Measurements from ENCODE around the gene IQCF6.

DNA sequence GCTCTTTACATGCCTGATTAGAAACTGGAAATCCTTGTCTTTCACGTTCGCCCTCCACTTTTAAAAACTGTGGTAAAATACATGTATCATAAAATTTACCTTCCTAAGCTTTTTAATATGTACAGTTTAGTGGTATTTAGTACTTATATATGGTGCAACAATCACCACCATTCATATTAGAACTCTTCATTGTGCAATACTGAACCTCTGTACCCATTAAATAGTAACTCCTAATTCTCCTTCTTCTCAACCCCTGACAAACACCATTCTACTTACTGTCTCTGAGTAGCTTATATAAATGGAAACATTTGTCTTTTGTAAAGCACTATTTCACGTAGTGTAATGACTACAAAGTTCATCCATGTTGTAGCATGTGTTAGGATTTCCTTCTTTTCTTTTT lies 44.0 kb downstream of the IQCF6 start:
- TF ChIP-seq POLR2A (IDR thresholded peaks at IDR 0.05), result no peak
- TF ChIP-seq, protein P1, sequence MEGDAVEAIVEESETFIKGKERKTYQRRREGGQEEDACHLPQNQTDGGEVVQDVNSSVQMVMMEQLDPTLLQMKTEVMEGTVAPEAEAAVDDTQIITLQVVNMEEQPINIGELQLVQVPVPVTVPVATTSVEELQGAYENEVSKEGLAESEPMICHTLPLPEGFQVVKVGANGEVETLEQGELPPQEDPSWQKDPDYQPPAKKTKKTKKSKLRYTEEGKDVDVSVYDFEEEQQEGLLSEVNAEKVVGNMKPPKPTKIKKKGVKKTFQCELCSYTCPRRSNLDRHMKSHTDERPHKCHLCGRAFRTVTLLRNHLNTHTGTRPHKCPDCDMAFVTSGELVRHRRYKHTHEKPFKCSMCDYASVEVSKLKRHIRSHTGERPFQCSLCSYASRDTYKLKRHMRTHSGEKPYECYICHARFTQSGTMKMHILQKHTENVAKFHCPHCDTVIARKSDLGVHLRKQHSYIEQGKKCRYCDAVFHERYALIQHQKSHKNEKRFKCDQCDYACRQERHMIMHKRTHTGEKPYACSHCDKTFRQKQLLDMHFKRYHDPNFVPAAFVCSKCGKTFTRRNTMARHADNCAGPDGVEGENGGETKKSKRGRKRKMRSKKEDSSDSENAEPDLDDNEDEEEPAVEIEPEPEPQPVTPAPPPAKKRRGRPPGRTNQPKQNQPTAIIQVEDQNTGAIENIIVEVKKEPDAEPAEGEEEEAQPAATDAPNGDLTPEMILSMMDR (IDR thresholded peaks at IDR 0.05 in 4 of 5, conservative IDR thresholded peaks at IDR 0.05 in 1 of 5), result no peak

Data from gastrocnemius medialis (tissue), 4 donors.